ENCODE data around the gene CIROP.

- TF ChIP-seq TEAD4 (CRISPR knock-in tag; IDR thresholded peaks at IDR 0.05), result no peak
- TF ChIP-seq, protein P1, sequence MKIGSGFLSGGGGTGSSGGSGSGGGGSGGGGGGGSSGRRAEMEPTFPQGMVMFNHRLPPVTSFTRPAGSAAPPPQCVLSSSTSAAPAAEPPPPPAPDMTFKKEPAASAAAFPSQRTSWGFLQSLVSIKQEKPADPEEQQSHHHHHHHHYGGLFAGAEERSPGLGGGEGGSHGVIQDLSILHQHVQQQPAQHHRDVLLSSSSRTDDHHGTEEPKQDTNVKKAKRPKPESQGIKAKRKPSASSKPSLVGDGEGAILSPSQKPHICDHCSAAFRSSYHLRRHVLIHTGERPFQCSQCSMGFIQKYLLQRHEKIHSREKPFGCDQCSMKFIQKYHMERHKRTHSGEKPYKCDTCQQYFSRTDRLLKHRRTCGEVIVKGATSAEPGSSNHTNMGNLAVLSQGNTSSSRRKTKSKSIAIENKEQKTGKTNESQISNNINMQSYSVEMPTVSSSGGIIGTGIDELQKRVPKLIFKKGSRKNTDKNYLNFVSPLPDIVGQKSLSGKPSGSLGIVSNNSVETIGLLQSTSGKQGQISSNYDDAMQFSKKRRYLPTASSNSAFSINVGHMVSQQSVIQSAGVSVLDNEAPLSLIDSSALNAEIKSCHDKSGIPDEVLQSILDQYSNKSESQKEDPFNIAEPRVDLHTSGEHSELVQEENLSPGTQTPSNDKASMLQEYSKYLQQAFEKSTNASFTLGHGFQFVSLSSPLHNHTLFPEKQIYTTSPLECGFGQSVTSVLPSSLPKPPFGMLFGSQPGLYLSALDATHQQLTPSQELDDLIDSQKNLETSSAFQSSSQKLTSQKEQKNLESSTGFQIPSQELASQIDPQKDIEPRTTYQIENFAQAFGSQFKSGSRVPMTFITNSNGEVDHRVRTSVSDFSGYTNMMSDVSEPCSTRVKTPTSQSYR (CRISPR knock-in tag; IDR thresholded peaks at IDR 0.05), result no peak
- TF ChIP-seq CTCF (IDR thresholded peaks at IDR 0.05), result no peak
- no peak for TF ChIP-seq ZNF263 (CRISPR knock-in tag; IDR thresholded peaks at IDR 0.05; ENCODE audit: low read depth)
- no peak for TF ChIP-seq TCF7 (CRISPR knock-in tag; IDR thresholded peaks at IDR 0.05; ENCODE audit: low read depth)
- TF ChIP-seq MLX (CRISPR knock-in tag; IDR thresholded peaks at IDR 0.05), result no peak
- no peak for TF ChIP-seq NFYB (CRISPR knock-in tag; conservative IDR thresholded peaks at IDR 0.05; ENCODE audit: low read depth)
Observed at GRCh38 chr14:23060536-23061260, 44.1 kb downstream of the CIROP start.

All from WTC11 (cell line).